Activated CD8-positive, alpha-beta memory T cell treated with anti-CD3 and anti-CD28 coated beads, Interleukin-2, amount 50 U/mL, for 24 hours (primary cell): ENCODE results near the gene ARMC12.
"Not testable (repeated sequence)": the region's sequence is repeated elsewhere in the genome, so short reads cannot be mapped to it uniquely, and the experiment has no call there.

Source experiments
- DNase-seq: peaks from one replicate; pipeline ENCODE4 v3.0.0-alpha.2; 2020; ENCODE audit errors: extremely low read depth

Gene ARMC12

GRCh38 chr6:35734319-35734718, 2.5 kb upstream of the ARMC12 start:
- not testable (repeated sequence) for DNase-seq

GRCh38 chr6:35735452-35735851, 1.4 kb upstream of the ARMC12 start:
- DNase-seq = no peak

GRCh38 chr6:35736253-35736894, 458 bp upstream of the ARMC12 start:
- peak; percentile 75 for DNase-seq

- DNase-seq = no peak
Measured at GRCh38 chr6:35737413-35738211, 780 bp downstream of the ARMC12 start.

- DNase-seq = no peak
Measured at GRCh38 chr6:35739645-35740524, 3.1 kb downstream of the ARMC12 start.

GRCh38 chr6:35742842-35743241, 6.0 kb downstream of the ARMC12 start:
- DNase-seq = no peak

- DNase-seq = no peak
Measured at GRCh38 chr6:35745509-35745908, 8.7 kb downstream of the ARMC12 start.

GRCh38 chr6:35746516-35746915, 9.7 kb downstream of the ARMC12 start:
- DNase-seq = no peak

- DNase-seq = no peak
Measured at GRCh38 chr6:35747877-35748276, 11.0 kb downstream of the ARMC12 start.

GRCh38 chr6:35750557-35750956, 13.7 kb downstream of the ARMC12 start:
- no peak for DNase-seq

- no peak for DNase-seq
Measured at GRCh38 chr6:35751594-35751993, 14.8 kb downstream of the ARMC12 start.

GRCh38 chr6:35752330-35752729, 15.5 kb downstream of the ARMC12 start:
- no peak for DNase-seq

- no peak for DNase-seq
Measured at GRCh38 chr6:35754452-35755277, 17.8 kb downstream of the ARMC12 start.

- DNase-seq = no peak
Measured at GRCh38 chr6:35755278-35755924, 18.6 kb downstream of the ARMC12 start.

- DNase-seq = no peak
Measured at GRCh38 chr6:35757456-35758123, 20.8 kb downstream of the ARMC12 start.

- no peak for DNase-seq
Measured at GRCh38 chr6:35759426-35759825, 22.6 kb downstream of the ARMC12 start.

- no peak for DNase-seq
Measured at GRCh38 chr6:35765739-35766138, 28.9 kb downstream of the ARMC12 start.

GRCh38 chr6:35769211-35769610, 32.4 kb downstream of the ARMC12 start:
- no peak for DNase-seq

GRCh38 chr6:35771343-35771627, 34.5 kb downstream of the ARMC12 start:
- no peak for DNase-seq

- DNase-seq = no peak
Measured at GRCh38 chr6:35774116-35774794, 37.4 kb downstream of the ARMC12 start.
